ENCODE results near the gene MACF1. TPM values are rescaled to one million over a fixed set of nuclear protein-coding genes. Genes with fewer than 3 reads are reported as not detected.
A peak's percentile ranks its signal among the peaks of the same experiment; 100 is the strongest.
"Not testable (repeated sequence)": the region's sequence is repeated elsewhere in the genome, so short reads cannot be mapped to it uniquely, and the experiment has no call there.

MACF1 gene
- total RNA-seq, 2 donors from 2014 or later = 214 to 251 TPM

DNA sequence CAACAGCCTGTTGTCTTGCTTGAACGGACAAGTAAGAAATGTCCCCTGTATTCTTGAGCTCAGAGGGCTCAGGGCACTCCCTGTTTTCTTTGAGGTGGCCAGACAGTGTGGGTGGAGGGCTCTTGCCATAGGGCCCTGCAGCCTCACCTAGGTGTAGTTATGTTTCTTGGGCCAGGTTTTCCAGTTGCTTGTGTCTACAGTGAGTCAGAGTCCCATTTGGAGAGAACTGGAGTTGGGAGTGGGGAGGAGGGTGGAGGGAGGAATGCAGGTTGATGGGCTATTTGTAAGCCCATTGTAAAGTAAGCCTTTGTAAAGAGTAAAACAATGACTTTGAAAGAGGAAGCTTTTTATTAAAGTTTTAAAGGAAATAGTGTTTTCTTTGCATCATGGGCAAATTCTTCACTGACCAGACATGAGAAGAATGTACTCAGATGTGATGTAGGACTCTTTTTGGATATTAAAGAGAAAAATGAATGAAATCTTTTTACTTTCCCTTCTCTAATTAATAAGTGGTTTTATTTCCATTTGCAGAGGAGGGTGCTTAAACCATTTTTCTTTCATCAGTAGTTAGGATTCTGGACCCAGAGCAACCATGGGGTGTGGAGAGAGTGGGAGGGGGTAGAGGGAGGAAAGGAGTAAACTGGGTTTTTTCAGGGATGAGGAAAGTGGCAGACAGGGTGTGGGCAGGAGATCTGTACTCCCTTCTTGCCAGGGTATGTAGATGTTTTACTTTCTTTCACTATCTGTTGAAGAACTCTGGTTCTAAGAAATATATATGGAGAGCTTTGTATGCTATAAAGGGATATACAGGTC lies 45.1 kb upstream of the MACF1 start:
- Histone ChIP-seq H3K36me3 (ENCODE audit: control insufficient read depth, insufficient read depth, low read length) (no peaks in the 10 kb centered on the region), H3K4me1 (ENCODE audit: control insufficient read depth, insufficient read depth, low read length) (peaks cover 26% of the 10 kb centered on the region), H3K27ac (ENCODE audit: low read depth, low read length) (no peak overlapping the region), H3K4me3 (ENCODE audit: low read length) (peak overlapping the region; percentile 74), H3K27me3 (ENCODE audit: control insufficient read depth, insufficient read depth, low read length, poor library complexity, severe bottlenecking) (no peaks in the 10 kb centered on the region), H3K9me3 (ENCODE audit: control insufficient read depth, low read length) (no peaks in the 10 kb centered on the region), H3K9ac (ENCODE audit: extremely low read depth, low read length, poor library complexity, severe bottlenecking) (peak overlapping the region; percentile 27)
- H3K36me3 Mint-ChIP-seq (ENCODE audit: low read depth) = peaks cover 3% of the 10 kb centered on the region
- 32% methylated on average over 1 of the region's 1 CpG; no CpG with 5 or more reads in 1 of the 2 experiments for WGBS, 2 experiments (ENCODE audit: insufficient coverage in 1 of 2, insufficient read length in 1 of 2)
- H3K27ac Mint-ChIP-seq = peak overlapping the region; percentile 96
- TF ChIP-seq, protein P1, sequence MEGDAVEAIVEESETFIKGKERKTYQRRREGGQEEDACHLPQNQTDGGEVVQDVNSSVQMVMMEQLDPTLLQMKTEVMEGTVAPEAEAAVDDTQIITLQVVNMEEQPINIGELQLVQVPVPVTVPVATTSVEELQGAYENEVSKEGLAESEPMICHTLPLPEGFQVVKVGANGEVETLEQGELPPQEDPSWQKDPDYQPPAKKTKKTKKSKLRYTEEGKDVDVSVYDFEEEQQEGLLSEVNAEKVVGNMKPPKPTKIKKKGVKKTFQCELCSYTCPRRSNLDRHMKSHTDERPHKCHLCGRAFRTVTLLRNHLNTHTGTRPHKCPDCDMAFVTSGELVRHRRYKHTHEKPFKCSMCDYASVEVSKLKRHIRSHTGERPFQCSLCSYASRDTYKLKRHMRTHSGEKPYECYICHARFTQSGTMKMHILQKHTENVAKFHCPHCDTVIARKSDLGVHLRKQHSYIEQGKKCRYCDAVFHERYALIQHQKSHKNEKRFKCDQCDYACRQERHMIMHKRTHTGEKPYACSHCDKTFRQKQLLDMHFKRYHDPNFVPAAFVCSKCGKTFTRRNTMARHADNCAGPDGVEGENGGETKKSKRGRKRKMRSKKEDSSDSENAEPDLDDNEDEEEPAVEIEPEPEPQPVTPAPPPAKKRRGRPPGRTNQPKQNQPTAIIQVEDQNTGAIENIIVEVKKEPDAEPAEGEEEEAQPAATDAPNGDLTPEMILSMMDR (conservative IDR thresholded peaks at IDR 0.05) = no peak
- no peaks in the 10 kb centered on the region for H3K27me3 Mint-ChIP-seq (ENCODE audit: insufficient read depth)
- H3K4me1 Mint-ChIP-seq = peaks cover 57% of the 10 kb centered on the region
- peak overlapping the region; percentile 73 for H3K4me3 Mint-ChIP-seq
- no peaks in the 10 kb centered on the region for H3K9me3 Mint-ChIP-seq
- peak; percentile 81 for DNase-seq

DNA sequence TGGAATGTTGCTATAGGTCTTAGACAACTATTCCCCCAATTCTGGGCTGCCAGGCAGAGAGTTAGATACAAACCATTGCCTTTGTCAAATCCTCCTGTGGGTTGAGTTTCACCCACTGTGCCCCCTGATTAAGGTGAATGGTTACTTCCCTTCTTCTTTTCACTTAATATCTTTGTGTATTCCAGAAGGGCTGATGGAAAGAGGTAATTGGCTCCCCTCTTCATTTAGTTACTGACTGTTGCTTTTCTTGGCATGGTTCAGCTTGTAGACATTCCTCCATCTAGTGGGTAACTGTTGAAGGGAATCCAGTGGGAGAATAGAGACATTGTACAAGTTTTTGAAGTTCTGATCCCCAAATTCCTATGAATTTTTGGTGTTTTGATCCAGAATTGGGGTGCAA lies 43.8 kb upstream of the MACF1 start:
- Histone ChIP-seq H3K9ac (ENCODE audit: extremely low read depth, low read length, poor library complexity, severe bottlenecking) (no peak overlapping the region), H3K4me1 (ENCODE audit: control insufficient read depth, insufficient read depth, low read length) (peaks cover 22% of the 10 kb centered on the region), H3K27me3 (ENCODE audit: control insufficient read depth, insufficient read depth, low read length, poor library complexity, severe bottlenecking) (no peaks in the 10 kb centered on the region), H3K4me3 (ENCODE audit: low read length) (peak overlapping the region; percentile 74), H3K36me3 (ENCODE audit: control insufficient read depth, insufficient read depth, low read length) (no peaks in the 10 kb centered on the region), H3K9me3 (ENCODE audit: control insufficient read depth, low read length) (no peaks in the 10 kb centered on the region), H3K27ac (ENCODE audit: low read depth, low read length) (no peak overlapping the region)
- peaks cover 60% of the 10 kb centered on the region for H3K4me1 Mint-ChIP-seq
- TF ChIP-seq, protein P1 (conservative IDR thresholded peaks at IDR 0.05) = no peak
- no peak for DNase-seq
- no peaks in the 10 kb centered on the region for H3K27me3 Mint-ChIP-seq (ENCODE audit: insufficient read depth)
- no peaks in the 10 kb centered on the region for H3K9me3 Mint-ChIP-seq
- H3K27ac Mint-ChIP-seq = peak overlapping the region; percentile 96
- H3K4me3 Mint-ChIP-seq = peak overlapping the region; percentile 73
- peaks cover 3% of the 10 kb centered on the region for H3K36me3 Mint-ChIP-seq (ENCODE audit: low read depth)

DNA sequence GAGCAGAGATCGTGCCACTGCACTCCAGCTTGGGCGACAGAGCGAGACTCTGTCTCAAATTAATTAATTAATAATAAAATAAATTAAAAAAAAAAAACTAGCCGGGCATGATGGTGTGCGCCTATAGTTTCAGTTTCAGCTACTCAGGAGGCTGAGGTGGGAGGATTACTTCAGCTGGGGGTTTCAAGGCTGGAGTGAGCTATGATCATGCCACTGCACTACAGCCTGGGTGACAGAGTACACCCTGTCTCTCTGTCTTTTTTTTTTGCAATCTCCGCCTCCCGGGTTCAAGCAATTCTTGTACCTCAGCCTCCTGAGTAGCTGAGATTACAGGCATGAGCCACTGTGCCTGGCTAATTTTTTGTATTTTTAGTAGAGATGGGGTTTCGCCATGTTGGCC lies 42.7 kb upstream of the MACF1 start:
- H3K9me3 ChIP-seq (ENCODE audit: control insufficient read depth, low read length); DNase-seq; H3K27me3 Mint-ChIP-seq (ENCODE audit: insufficient read depth); H3K36me3 ChIP-seq (ENCODE audit: control insufficient read depth, insufficient read depth, low read length); H3K9ac ChIP-seq (ENCODE audit: extremely low read depth, low read length, poor library complexity, severe bottlenecking); H3K36me3 Mint-ChIP-seq (ENCODE audit: low read depth); H3K4me3 Mint-ChIP-seq; H3K9me3 Mint-ChIP-seq; H3K27me3 ChIP-seq (ENCODE audit: control insufficient read depth, insufficient read depth, low read length, poor library complexity, severe bottlenecking); H3K27ac ChIP-seq (ENCODE audit: low read depth, low read length); H3K4me3 ChIP-seq (ENCODE audit: low read length); H3K27ac Mint-ChIP-seq: not testable (repeated sequence)
- H3K4me1 Mint-ChIP-seq = peaks cover 65% of the 10 kb centered on the region
- 93 to 99% methylated on average over 2 to 5 of the region's 8 CpGs for WGBS, 2 experiments (ENCODE audit: insufficient coverage in 1 of 2, insufficient read length in 1 of 2)
- H3K4me1 ChIP-seq (ENCODE audit: control insufficient read depth, insufficient read depth, low read length) = peaks cover 22% of the 10 kb centered on the region

DNA sequence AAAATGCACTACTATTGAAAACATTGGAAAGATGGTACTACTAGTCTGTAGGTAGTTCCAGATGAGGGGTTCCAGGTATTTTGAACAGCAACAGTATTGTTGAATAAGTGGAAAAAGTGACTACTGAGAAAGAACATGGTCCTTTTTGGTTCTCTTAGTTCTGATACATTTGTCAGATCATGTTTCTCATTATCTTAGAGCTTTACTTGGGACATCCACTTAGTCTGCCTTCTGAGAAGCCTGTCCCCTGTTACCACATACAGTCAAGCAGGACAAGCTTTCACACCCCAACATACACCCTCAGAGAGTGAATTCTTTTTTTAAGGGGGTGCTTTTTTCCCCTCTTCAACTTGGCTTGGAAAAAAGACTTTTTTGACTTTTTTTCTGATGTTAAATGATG lies 41.0 kb upstream of the MACF1 start:
- H3K36me3 ChIP-seq (ENCODE audit: control insufficient read depth, insufficient read depth, low read length) = no peaks in the 10 kb centered on the region
- H3K36me3 Mint-ChIP-seq (ENCODE audit: low read depth) = peaks cover 3% of the 10 kb centered on the region
- no peak overlapping the region for H3K4me3 Mint-ChIP-seq
- H3K27me3 Mint-ChIP-seq (ENCODE audit: insufficient read depth) = no peaks in the 10 kb centered on the region
- H3K9me3 Mint-ChIP-seq = no peaks in the 10 kb centered on the region
- peaks cover 61% of the 10 kb centered on the region for H3K4me1 Mint-ChIP-seq
- H3K4me3 ChIP-seq (ENCODE audit: low read length) = no peak overlapping the region
- no peaks in the 10 kb centered on the region for H3K9me3 ChIP-seq (ENCODE audit: control insufficient read depth, low read length)
- H3K27me3 ChIP-seq (ENCODE audit: control insufficient read depth, insufficient read depth, low read length, poor library complexity, severe bottlenecking) = no peaks in the 10 kb centered on the region
- H3K27ac ChIP-seq (ENCODE audit: low read depth, low read length) = no peak overlapping the region
- H3K9ac ChIP-seq (ENCODE audit: extremely low read depth, low read length, poor library complexity, severe bottlenecking) = no peak overlapping the region
- no peak for DNase-seq
- H3K27ac Mint-ChIP-seq = no peak overlapping the region
- TF ChIP-seq, protein P1 (conservative IDR thresholded peaks at IDR 0.05) = no peak
- peaks cover 22% of the 10 kb centered on the region for H3K4me1 ChIP-seq (ENCODE audit: control insufficient read depth, insufficient read depth, low read length)
